Transverse colon (tissue), 4 donors: ENCODE results near the gene PPFIA3. TPM values are rescaled to one million over a fixed set of nuclear protein-coding genes. Genes with fewer than 3 reads are reported as not detected.

Source experiments
- DNase-seq: peaks from one replicate; pipeline ENCODE4 v3.0.0-alpha.2; 2019
- H3K27ac ChIP-seq, 4 donors: fragments of 200-600 bp; sonication (generic); 2 replicates each; pipeline ENCODE4 v1.5.1; 2016 to 2018; ENCODE audit warnings: inconsistent platforms in 4 of 4
- H3K27me3 ChIP-seq: fragments of 200-600 bp; sonication (generic); 2 replicates; pipeline ENCODE4 v1.5.1; 2017; ENCODE audit warnings: inconsistent platforms
- H3K36me3 ChIP-seq, 4 donors: fragments of 200-600 bp; sonication (generic); 2 replicates each; pipeline ENCODE4 v1.5.1; 2017 to 2019; ENCODE audit warnings: inconsistent platforms in 4 of 4
- H3K4me1 ChIP-seq, 4 donors: fragments of 200-600 bp; sonication (generic); 2 replicates each; pipeline ENCODE4 v1.5.1; 2017 to 2020; ENCODE audit warnings: inconsistent platforms in 4 of 4
- H3K4me3 ChIP-seq, 4 donors: fragments of 200-600 bp; sonication (generic); 1 replicate in 1 of 4; 2 replicates in 3 of 4; pipeline versions ENCODE4 v1.5.1 to v1.6.1; 2017 to 2019; ENCODE audit warnings: inconsistent platforms in 4 of 4
- H3K9me3 ChIP-seq, 2 donors: fragments of 200-600 bp; sonication (generic); 2 replicates each; pipeline ENCODE4 v1.5.1; 2017 to 2019; ENCODE audit warnings: inconsistent platforms in 2 of 2
- EP300 ChIP-seq: sonication (generic); formaldehyde crosslinking; IDR thresholded peaks from one replicate; pipeline ENCODE4 v1.6.1; 2017; ENCODE audit warnings: antibody characterized with exemption, low read depth
- POLR2A ChIP-seq: fragments of 450-650 bp; IDR thresholded peaks from one replicate; pipeline ENCODE4 v1.6.1; 2016; ENCODE audit warnings: antibody characterized with exemption, mild to moderate bottlenecking, moderate library complexity
- POLR2AphosphoS5 ChIP-seq, 3 donors: sonication (generic); formaldehyde crosslinking; IDR thresholded peaks; one replicate each; pipeline ENCODE4 v1.6.1; 2016; ENCODE audit warnings: antibody characterized with exemption in 3 of 3
- WGBS, 2 donors: methylation state at CpG; one replicate each; pipeline ENCODE4 v1.1.5; 2018; ENCODE audit warnings: low coverage in 1 of 2; 5-methylcytosine and 5-hydroxymethylcytosine counted together
- in situ Hi-C, 4 donors: fragments of 200-750 bp; cut with MboI; loops; one replicate each; pipeline versions ENCODE4 v1.15.0 to v1.15.1; 2017; ENCODE audit warnings: low sequenced_read_pairs in 3 of 4, low pct_ligation_motif_present in 1 of 4, low pct_unique_long_range_greater_than_20kb in 1 of 4
- intact Hi-C: fragments of 100-400 bp; cut with DNase I; formaldehyde crosslinking; loops from one replicate; pipeline ENCODE4 v1.15.1; 2023; ENCODE audit warnings: low total_unique reads
- total RNA-seq, 4 donors: library from RNA; depleted of rRNA; stranded (reverse); fragments of >200 nt; gene quantifications; one replicate each; pipeline ENCODE4 v1.1.0, GENCODE V29; 2016
- TF ChIP-seq, protein P1 (sequence below), 5 experiments: fragments of 200-600 bp in 3 of 5; fragments of 450-650 bp in 2 of 5; sonication (generic) in 3 of 5; IDR thresholded peaks; 1 replicate in 2 of 5; 2 replicates in 3 of 5; pipeline ENCODE4 v1.5.1; 2016 to 2017; ENCODE audit warnings: antibody characterized with exemption in 5 of 5, inconsistent platforms in 3 of 5, mild to moderate bottlenecking in 2 of 5, moderate library complexity in 1 of 5

PPFIA3 gene
- total RNA-seq, 4 donors from 2014 or later = 18.6 to 106 (median 19.9) TPM

DNA sequence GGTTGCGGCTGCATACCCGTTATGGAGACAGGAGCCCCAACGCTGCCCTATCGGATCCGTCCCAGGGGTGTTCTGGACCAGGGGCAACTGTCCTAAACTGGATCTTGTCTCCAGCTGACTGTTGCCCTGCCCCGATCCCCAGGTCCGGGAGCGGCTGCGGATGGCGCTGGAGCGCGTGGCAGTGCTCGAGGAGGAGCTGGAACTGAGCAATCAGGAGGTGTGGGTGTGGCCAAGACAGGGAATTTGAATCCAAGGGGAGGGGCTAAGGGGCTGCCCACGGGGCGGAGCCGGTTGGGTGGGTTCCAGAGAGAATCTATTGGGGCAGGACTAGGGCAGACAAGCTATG is 9.9 kb downstream of the PPFIA3 start:
- WGBS, 2 donors = 62 to 70% methylated on average over 6 to 15 of the region's 16 CpGs
- in situ Hi-C loops = no loop called here

DNA sequence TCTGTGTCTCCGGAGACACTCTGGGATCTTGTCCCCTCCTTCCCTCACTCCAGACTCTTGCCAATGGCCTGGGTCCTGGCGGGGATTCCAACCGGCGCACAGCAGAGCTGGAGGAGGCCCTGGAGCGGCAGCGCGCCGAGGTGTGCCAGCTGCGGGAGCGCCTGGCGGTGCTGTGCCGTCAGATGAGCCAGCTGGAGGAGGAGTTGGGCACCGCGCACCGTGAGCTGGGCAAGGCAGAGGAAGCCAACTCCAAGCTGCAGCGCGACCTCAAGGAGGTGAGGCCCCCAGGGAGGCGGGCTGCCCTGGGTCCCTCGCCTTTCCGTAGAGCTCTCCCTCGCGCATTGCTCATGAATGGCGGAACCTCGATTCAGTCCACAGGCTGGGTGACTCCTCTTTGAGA is 11.0 kb downstream of the PPFIA3 start:
- Histone ChIP-seq H3K4me1 (peaks cover 6 to 37% (median 25%) of the 10 kb centered on the region in 4 donors), H3K36me3 (no peaks in the 10 kb centered on the region), H3K27me3 (no peaks in the 10 kb centered on the region), H3K27ac (no peak overlapping the region), H3K4me3 (no peak overlapping the region), H3K9me3 (no peaks in the 10 kb centered on the region)
- 98% methylated on average over 24 of the region's 24 CpGs; no CpG with 5 or more reads in 1 of the 2 donors for WGBS, 2 donors
- DNase-seq = no peak
- intact Hi-C loops = no loop called here
- no peak for TF ChIP-seq POLR2A
- no peak for TF ChIP-seq POLR2AphosphoS5 (IDR thresholded peaks at IDR 0.05)
- TF ChIP-seq, protein P1, sequence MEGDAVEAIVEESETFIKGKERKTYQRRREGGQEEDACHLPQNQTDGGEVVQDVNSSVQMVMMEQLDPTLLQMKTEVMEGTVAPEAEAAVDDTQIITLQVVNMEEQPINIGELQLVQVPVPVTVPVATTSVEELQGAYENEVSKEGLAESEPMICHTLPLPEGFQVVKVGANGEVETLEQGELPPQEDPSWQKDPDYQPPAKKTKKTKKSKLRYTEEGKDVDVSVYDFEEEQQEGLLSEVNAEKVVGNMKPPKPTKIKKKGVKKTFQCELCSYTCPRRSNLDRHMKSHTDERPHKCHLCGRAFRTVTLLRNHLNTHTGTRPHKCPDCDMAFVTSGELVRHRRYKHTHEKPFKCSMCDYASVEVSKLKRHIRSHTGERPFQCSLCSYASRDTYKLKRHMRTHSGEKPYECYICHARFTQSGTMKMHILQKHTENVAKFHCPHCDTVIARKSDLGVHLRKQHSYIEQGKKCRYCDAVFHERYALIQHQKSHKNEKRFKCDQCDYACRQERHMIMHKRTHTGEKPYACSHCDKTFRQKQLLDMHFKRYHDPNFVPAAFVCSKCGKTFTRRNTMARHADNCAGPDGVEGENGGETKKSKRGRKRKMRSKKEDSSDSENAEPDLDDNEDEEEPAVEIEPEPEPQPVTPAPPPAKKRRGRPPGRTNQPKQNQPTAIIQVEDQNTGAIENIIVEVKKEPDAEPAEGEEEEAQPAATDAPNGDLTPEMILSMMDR (IDR thresholded peaks at IDR 0.05) = no peak
- TF ChIP-seq EP300 = no peak
- in situ Hi-C loops = no loop called here

More for the DNA sequence above, 9.9 kb downstream of the PPFIA3 start:
- Histone ChIP-seq H3K27ac (no peak overlapping the region), H3K4me1 (peaks cover 6 to 46% (median 25%) of the 10 kb centered on the region in 4 donors), H3K36me3 (no peaks in the 10 kb centered on the region), H3K9me3 (no peaks in the 10 kb centered on the region), H3K27me3 (no peaks in the 10 kb centered on the region), H3K4me3 (no peak overlapping the region)
- no peak for DNase-seq
- TF ChIP-seq EP300 = no peak
- TF ChIP-seq POLR2A = no peak
- no peak for TF ChIP-seq POLR2AphosphoS5 (IDR thresholded peaks at IDR 0.05)
- TF ChIP-seq, protein P1 (IDR thresholded peaks at IDR 0.05) = no peak
- intact Hi-C loops = no loop called here

DNA sequence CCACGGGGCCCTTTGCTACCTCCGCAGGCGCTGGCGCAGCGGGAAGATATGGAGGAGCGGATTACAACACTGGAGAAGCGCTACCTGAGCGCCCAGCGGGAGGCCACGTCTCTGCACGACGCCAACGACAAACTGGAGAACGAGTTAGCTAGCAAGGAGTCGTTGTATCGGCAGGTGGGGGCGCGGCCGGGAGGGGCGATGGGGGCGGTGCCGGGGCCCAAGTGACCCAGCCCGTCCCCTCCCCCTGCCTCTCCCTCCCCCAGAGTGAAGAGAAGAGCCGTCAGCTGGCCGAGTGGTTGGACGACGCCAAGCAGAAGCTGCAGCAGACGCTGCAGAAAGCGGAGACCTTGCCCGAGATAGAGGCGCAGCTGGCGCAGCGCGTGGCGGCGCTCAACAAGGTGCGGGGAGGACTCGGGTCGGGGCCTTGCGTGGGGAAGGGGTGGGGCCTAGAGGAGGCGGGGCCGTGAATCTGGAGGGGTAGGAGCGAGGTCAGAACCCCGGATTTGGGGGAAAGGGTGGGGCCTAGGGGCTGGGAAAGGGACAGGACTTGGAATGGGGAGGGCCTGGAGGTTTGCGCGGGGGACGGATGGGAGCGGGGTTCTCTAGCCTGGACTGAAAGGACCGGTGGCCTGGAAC is 13.7 kb downstream of the PPFIA3 start:
- in situ Hi-C loops = no loop called here
- Histone ChIP-seq H3K9me3 (no peaks in the 10 kb centered on the region), H3K27ac (peak overlapping the region; percentile 15 to 76 (median 64)), H3K36me3 (no peaks in the 10 kb centered on the region), H3K4me1 (peaks cover 6 to 39% (median 26%) of the 10 kb centered on the region in 4 donors), H3K27me3 (no peaks in the 10 kb centered on the region), H3K4me3 (peak overlapping the region in 3 of 4 donors; percentile 7 to 39 (median 9))
- TF ChIP-seq POLR2A = no peak
- TF ChIP-seq POLR2AphosphoS5 (IDR thresholded peaks at IDR 0.05) = peak in 1 of 3 donors; percentile 40
- 31 to 50% methylated on average over 5 to 44 of the region's 49 CpGs for WGBS, 2 donors
- peak; percentile 58 for DNase-seq
- intact Hi-C loops = no loop called here

DNA sequence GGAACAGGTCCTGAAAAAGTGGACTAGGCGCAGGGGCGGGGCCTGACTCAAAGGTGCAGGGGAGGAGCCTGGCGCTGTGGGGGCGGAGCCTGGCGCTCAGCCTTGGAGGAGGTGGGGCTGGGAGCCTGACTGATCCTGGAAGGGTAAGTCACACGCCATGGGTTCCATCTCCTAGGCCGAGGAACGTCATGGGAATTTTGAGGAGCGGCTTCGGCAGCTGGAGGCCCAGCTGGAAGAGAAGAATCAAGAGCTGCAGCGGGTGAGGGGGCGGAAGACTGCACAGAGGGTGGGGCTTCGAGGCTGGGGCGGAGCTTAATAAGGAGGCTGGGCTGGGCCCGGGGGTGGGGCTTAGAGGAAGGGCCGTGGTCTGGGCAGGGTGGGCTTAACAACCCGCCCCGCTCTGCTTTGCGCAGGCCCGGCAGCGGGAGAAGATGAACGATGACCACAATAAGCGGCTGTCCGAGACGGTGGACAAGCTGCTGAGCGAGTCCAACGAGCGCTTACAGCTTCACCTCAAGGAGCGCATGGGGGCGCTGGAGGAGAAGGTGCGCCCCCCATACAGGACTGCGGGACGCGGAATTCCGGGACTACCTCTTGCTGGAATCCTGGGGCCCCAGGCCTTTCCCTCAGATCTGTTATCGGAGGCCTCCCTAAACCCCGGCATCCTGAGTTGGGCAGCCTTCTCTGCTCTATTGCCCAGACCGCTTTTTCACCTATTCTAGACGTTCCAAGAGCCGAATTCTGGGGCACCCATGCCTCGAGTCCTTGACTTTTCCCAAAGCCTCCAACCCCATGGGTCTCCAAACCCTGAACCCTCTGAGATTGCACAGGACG is 14.5 kb downstream of the PPFIA3 start:
- H3K27ac ChIP-seq = peak overlapping the region; percentile 35 to 76 (median 64)
- DNase-seq = peak; percentile 85
- peaks cover 0 to 32% (median 20%) of the 10 kb centered on the region in 4 donors for H3K4me1 ChIP-seq
- peak overlapping the region in 2 of 4 donors; percentile 9 to 39 for H3K4me3 ChIP-seq
- in situ Hi-C loops = no loop called here
- H3K27me3 ChIP-seq = no peaks in the 10 kb centered on the region
- no peaks in the 10 kb centered on the region for H3K36me3 ChIP-seq
- no peak for TF ChIP-seq POLR2A
- TF ChIP-seq EP300 = no peak
- no peak for TF ChIP-seq POLR2AphosphoS5 (IDR thresholded peaks at IDR 0.05)
- TF ChIP-seq, protein P1 (IDR thresholded peaks at IDR 0.05) = no peak
- WGBS, 2 donors = 50 to 55% methylated on average over 7 to 42 of the region's 42 CpGs
- no peaks in the 10 kb centered on the region for H3K9me3 ChIP-seq
- intact Hi-C loops = no loop called here
